Measurements from ENCODE around the gene DOCK2. TPM values are rescaled to one million over a fixed set of nuclear protein-coding genes. Genes with fewer than 3 reads are reported as not detected.

DOCK2 gene
- polyA plus RNA-seq, 1 of the 3 experiments (the other 2 are of a cell fraction): 3.8 TPM

DNA sequence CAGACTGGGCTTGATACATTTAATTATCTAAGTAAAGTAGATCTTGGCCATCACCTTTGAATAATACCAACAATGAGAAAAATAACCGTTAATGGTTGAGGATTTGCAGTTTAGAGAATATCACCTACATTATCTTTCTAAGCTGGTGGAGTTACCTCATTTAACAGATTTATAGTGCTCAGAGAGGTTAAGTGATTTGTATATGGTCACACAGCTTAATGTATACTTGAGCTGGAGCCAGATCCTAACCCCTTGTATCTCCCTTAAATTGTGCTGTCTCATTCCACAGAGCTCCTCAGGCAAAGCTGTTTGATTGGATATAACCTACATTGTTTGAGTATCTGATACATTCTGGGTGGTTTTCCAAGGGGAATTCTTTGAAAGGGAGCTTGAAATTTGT, 285.4 kb downstream of the DOCK2 start:
- no peak overlapping the region; the same call in 1 of the 2 replicates for H3K4me2 ChIP-seq
- H3K9me3 ChIP-seq: no peaks in the 10 kb centered on the region
- TF ChIP-seq TCF12 (IDR thresholded peaks at IDR 0.05): no peak
- no peak for TF ChIP-seq MAX (IDR thresholded peaks at IDR 0.05; ENCODE audit: low read depth)
- TF ChIP-seq EZH2phosphoT487 (IDR thresholded peaks at IDR 0.05; ENCODE audit: borderline replicate concordance, low read depth): no peak
- TF ChIP-seq TEAD4 (IDR thresholded peaks at IDR 0.05; ENCODE audit: borderline replicate concordance, insufficient read depth): no peak
- TF ChIP-seq POLR2AphosphoS5 (IDR thresholded peaks at IDR 0.05; ENCODE audit: low read depth, low read length): no peak
- no peak for TF ChIP-seq GATA2 (CRISPR knock-in tag; IDR thresholded peaks at IDR 0.05)
- TF ChIP-seq RAD21 (IDR thresholded peaks at IDR 0.05; ENCODE audit: low read length): no peak
- no peak for TF ChIP-seq NRF1 (IDR thresholded peaks at IDR 0.05; ENCODE audit: low read depth, low read length)
- TF ChIP-seq MEF2A (IDR thresholded peaks at IDR 0.05; ENCODE audit: borderline replicate concordance, low read depth): no peak
- TF ChIP-seq EP300 (IDR thresholded peaks at IDR 0.05; ENCODE audit: borderline replicate concordance in 1 of 2, low read depth in 1 of 2, low read length in 1 of 2): no peak
- TF ChIP-seq, protein P1, sequence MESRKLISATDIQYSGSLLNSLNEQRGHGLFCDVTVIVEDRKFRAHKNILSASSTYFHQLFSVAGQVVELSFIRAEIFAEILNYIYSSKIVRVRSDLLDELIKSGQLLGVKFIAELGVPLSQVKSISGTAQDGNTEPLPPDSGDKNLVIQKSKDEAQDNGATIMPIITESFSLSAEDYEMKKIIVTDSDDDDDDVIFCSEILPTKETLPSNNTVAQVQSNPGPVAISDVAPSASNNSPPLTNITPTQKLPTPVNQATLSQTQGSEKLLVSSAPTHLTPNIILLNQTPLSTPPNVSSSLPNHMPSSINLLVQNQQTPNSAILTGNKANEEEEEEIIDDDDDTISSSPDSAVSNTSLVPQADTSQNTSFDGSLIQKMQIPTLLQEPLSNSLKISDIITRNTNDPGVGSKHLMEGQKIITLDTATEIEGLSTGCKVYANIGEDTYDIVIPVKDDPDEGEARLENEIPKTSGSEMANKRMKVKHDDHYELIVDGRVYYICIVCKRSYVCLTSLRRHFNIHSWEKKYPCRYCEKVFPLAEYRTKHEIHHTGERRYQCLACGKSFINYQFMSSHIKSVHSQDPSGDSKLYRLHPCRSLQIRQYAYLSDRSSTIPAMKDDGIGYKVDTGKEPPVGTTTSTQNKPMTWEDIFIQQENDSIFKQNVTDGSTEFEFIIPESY (IDR thresholded peaks at IDR 0.05; ENCODE audit: borderline replicate concordance, low read depth): no peak
- TF ChIP-seq, protein P2, sequence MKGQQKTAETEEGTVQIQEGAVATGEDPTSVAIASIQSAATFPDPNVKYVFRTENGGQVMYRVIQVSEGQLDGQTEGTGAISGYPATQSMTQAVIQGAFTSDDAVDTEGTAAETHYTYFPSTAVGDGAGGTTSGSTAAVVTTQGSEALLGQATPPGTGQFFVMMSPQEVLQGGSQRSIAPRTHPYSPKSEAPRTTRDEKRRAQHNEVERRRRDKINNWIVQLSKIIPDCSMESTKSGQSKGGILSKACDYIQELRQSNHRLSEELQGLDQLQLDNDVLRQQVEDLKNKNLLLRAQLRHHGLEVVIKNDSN (IDR thresholded peaks at IDR 0.05; ENCODE audit: borderline replicate concordance, low read depth): no peak
- POLR2A ChIA-PET: no interaction called here
- no peaks in the 10 kb centered on the region for H3F3A ChIP-seq (replicated peaks; ENCODE audit: insufficient read depth)
- no peak overlapping the region for H2AFZ ChIP-seq (ENCODE audit: low read depth)
- H3K4me1 ChIP-seq (ENCODE audit: control insufficient read depth in 1 of 2, insufficient read depth in 2 of 2, low read depth in 1 of 2, low read length in 1 of 2): peaks cover 3 to 11% of the 10 kb centered on the region in 2 experiments; a peak in 3 of 4 replicates
- H3K36me3 ChIP-seq (replicated peaks in 1 of 2; ENCODE audit: control insufficient read depth in 1 of 2, insufficient read depth in 2 of 2, low read length in 1 of 2): peaks cover 0 to 18% of the 10 kb centered on the region in 2 experiments
- no peaks in the 10 kb centered on the region for H3K9me2 ChIP-seq
- no peak overlapping the region for H3K4me3 ChIP-seq (ENCODE audit: low read depth in 2 of 2, low read length in 1 of 2)
- peaks cover 10% of the 10 kb centered on the region for H3K79me2 ChIP-seq (ENCODE audit: insufficient read depth)
- DNase-seq: no peak
- no peaks in the 10 kb centered on the region for H4K20me1 ChIP-seq (ENCODE audit: insufficient read depth)
- no peak overlapping the region for H3K9ac ChIP-seq
- peak overlapping the region in 1 of 2 experiments; percentile 45; a peak in 2 of 4 replicates for H3K27ac ChIP-seq (ENCODE audit: low read depth in 2 of 2, low read length in 1 of 2)
- H3K27me3 ChIP-seq (ENCODE audit: insufficient read depth): no peaks in the 10 kb centered on the region
- CTCF ChIA-PET: interaction anchor here (0.8 to 1.8 kb wide), 3 partner anchors 11 to 220 kb away, joined by 3 to 15 read pairs (median 4); partner anchors contain the start of gene INSYN2B
- WGBS (ENCODE audit: low lambda C conversion rate): 87% methylated on average over 1 of the region's 1 CpG

DNA sequence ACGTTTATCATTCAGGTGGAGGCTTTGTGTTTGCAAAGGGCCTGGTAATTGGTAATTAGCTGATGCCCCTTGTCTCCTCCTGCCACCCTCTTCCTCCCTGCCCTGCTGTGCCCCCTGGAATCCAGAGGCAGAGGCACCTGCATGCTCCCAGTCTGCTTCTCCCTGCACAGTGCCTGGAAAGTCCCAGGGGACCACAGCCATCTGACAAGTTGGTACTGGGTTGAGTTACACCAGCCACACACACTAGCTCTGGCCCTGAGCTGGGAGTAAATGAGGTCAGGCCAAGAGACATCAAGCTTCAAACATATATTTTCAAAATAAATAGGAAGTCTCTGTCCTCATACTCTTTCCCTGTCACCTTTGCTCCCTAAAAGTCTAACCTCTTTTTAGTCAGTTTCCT, 286.9 kb downstream of the DOCK2 start:
- ChIA-PET POLR2A (no interaction called here), CTCF (interaction anchor here (3.4 kb wide), 1 partner anchor 57 kb away, joined by 14 read pairs; the partner anchor contains the start of gene INSYN2B)
- no peaks in the 10 kb centered on the region for H3K9me2 ChIP-seq

More for the DNA sequence above, 286.9 kb downstream of the DOCK2 start:
- Histone ChIP-seq H3K4me3 (ENCODE audit: low read depth in 2 of 2, low read length in 1 of 2) (no peak overlapping the region), H3K4me2 (no peak overlapping the region), H3K27me3 (ENCODE audit: insufficient read depth) (no peaks in the 10 kb centered on the region), H3K4me1 (ENCODE audit: control insufficient read depth in 1 of 2, insufficient read depth in 2 of 2, low read depth in 1 of 2, low read length in 1 of 2) (peaks cover 3 to 11% of the 10 kb centered on the region in 2 experiments; a peak in 3 of 4 replicates), H3K36me3 (replicated peaks in 1 of 2; ENCODE audit: control insufficient read depth in 1 of 2, insufficient read depth in 2 of 2, low read length in 1 of 2) (peaks cover 0 to 25% of the 10 kb centered on the region in 2 experiments), H3K79me2 (ENCODE audit: insufficient read depth) (peaks cover 6% of the 10 kb centered on the region), H4K20me1 (ENCODE audit: insufficient read depth) (no peaks in the 10 kb centered on the region), H3F3A (replicated peaks; ENCODE audit: insufficient read depth) (no peaks in the 10 kb centered on the region), H3K27ac (ENCODE audit: low read depth in 2 of 2, low read length in 1 of 2) (no peak overlapping the region), H3K9ac (no peak overlapping the region), H2AFZ (ENCODE audit: low read depth) (no peak overlapping the region), H3K9me3 (no peaks in the 10 kb centered on the region)
- WGBS (ENCODE audit: low lambda C conversion rate): 100% methylated on average over 1 of the region's 1 CpG
- DNase-seq: no peak
- TF ChIP-seq EP300 (IDR thresholded peaks at IDR 0.05; ENCODE audit: borderline replicate concordance in 1 of 2, low read depth in 1 of 2, low read length in 1 of 2) (no peak), TEAD4 (IDR thresholded peaks at IDR 0.05; ENCODE audit: borderline replicate concordance, insufficient read depth) (no peak), MAX (IDR thresholded peaks at IDR 0.05; ENCODE audit: low read depth) (no peak), NFIC (IDR thresholded peaks at IDR 0.05; ENCODE audit: borderline replicate concordance) (no peak), SMC3 (IDR thresholded peaks at IDR 0.05; ENCODE audit: low read depth, low read length) (no peak), TCF12 (IDR thresholded peaks at IDR 0.05) (no peak), EZH2phosphoT487 (IDR thresholded peaks at IDR 0.05; ENCODE audit: borderline replicate concordance, low read depth) (no peak), FOXM1 (IDR thresholded peaks at IDR 0.05; ENCODE audit: low read depth) (no peak), ELF1 (IDR thresholded peaks at IDR 0.05) (no peak)

Data from SK-N-SH (cell line).